Colonic mucosa (tissue), 4 donors: ENCODE measurements around the gene GLP1R. TPM values are rescaled to one million over a fixed set of nuclear protein-coding genes. Genes with fewer than 3 reads are reported as not detected.

Source experiments
- DNase-seq: peaks from one replicate; pipeline ENCODE4 v3.0.0-alpha.2; 2020
- H3K27ac ChIP-seq: fragments of 200-600 bp; one replicate; pipeline ENCODE4 v1.8.0; 2021
- H3K27me3 ChIP-seq: fragments of 200-600 bp; one replicate; pipeline ENCODE4 v1.8.0; 2021
- H3K36me3 ChIP-seq: fragments of 200-600 bp; one replicate; pipeline ENCODE4 v1.8.0; 2021
- H3K4me1 ChIP-seq: fragments of 200-600 bp; one replicate; pipeline ENCODE4 v1.8.0; 2021; ENCODE audit warnings: mild to moderate bottlenecking
- H3K4me3 ChIP-seq: fragments of 200-600 bp; one replicate; pipeline ENCODE4 v1.8.0; 2021
- H3K9ac ChIP-seq, 2 donors: one replicate each; pipeline ENCODE4 v1.7.0; 2013; ENCODE audit warnings: control low read depth in 2 of 2, low read depth in 2 of 2, low read length in 2 of 2
- H3K9me3 ChIP-seq: fragments of 200-600 bp; one replicate; pipeline ENCODE4 v1.8.0; 2021
- intact Hi-C: fragments of 100-400 bp; cut with DNase I; formaldehyde crosslinking; loops from one replicate; pipeline ENCODE4 v1.14.1; 2022
- total RNA-seq, 2 donors: library from RNA; stranded (reverse); fragmentation: NEBNext Ultra II Directional in 1 of 2; extraction: Animal tissue kit (Norgen Biotek cat#: 25700) in 1 of 2; gene quantifications; one replicate each; pipeline ENCODE4 v1.2.1, GENCODE V29; 2021
- TF ChIP-seq, protein P1 (sequence below): fragments of 200-600 bp; IDR thresholded peaks from one replicate; pipeline ENCODE4 v1.8.0; 2022; ENCODE audit warnings: antibody characterized with exemption, mild to moderate bottlenecking
- donor health status: healthy.
- donor health status: DM: no; HTN: no; CAD: no.
- donor health status: DM: no; HTN: no; CAD: no.

GLP1R gene
- total RNA-seq, 2 donors from 2014 or later = not detected

DNA sequence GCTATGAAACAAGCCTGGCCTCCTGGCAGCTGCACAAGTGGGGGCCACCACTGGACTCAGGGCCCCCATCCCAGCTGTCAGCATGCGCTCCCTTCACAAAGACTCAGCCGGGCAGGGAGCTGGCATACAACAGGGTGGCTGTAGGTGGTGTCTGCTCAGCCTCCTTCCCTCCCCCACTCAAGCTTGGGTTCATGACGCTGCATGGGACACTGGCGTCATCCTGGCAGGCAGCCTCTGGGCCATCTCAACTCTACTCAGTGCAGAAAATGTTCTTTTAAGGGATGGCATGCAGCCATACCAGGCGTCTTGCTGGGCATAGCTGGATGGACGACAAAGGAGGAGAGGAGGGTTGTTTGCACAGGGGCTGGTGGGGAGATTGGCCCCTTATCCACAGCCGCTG lies 35.9 kb downstream of the GLP1R start:
- no peak overlapping the region for H3K4me3 ChIP-seq
- H3K27me3 ChIP-seq = no peaks in the 10 kb centered on the region
- TF ChIP-seq, protein P1, sequence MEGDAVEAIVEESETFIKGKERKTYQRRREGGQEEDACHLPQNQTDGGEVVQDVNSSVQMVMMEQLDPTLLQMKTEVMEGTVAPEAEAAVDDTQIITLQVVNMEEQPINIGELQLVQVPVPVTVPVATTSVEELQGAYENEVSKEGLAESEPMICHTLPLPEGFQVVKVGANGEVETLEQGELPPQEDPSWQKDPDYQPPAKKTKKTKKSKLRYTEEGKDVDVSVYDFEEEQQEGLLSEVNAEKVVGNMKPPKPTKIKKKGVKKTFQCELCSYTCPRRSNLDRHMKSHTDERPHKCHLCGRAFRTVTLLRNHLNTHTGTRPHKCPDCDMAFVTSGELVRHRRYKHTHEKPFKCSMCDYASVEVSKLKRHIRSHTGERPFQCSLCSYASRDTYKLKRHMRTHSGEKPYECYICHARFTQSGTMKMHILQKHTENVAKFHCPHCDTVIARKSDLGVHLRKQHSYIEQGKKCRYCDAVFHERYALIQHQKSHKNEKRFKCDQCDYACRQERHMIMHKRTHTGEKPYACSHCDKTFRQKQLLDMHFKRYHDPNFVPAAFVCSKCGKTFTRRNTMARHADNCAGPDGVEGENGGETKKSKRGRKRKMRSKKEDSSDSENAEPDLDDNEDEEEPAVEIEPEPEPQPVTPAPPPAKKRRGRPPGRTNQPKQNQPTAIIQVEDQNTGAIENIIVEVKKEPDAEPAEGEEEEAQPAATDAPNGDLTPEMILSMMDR = no peak
- intact Hi-C loops = no loop called here
- H3K9ac ChIP-seq = no peak overlapping the region
- H3K4me1 ChIP-seq = no peaks in the 10 kb centered on the region
- no peaks in the 10 kb centered on the region for H3K9me3 ChIP-seq
- H3K27ac ChIP-seq = no peak overlapping the region
- H3K36me3 ChIP-seq = no peaks in the 10 kb centered on the region
- DNase-seq = no peak

DNA sequence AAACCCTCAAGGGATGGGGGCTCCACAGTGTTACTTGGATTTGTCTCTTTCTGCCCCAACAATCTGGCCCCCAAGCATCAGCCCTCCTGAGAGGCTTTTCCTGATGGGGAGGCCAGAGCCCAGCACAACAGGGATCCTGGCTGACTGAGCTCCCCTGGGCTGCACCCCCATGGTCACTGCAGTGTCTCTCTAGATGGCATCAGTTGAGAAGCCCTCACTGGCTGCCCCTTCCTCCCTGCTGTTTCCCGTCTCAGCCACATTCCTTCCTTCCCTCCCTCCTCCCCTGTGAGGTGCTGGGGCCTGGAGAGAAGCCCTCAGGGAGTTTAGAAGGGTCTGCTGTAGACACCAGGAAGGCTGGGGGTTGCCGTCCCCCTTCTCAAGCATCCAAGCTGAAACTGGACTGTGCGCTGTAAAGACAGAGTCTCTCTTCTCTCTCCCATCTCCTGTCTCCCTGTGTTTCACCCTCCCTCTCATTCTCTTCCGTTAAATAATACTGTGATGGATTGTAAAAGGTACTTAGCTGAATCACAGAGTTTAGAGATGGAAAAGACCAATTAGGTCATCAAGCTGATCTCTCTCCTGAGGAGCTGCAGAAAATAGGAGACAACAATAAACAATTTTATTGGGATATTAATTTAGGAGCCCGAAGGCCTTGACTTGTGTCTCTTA lies 36.7 kb downstream of the GLP1R start:
- intact Hi-C loops = no loop called here
- Histone ChIP-seq H3K9ac (no peak overlapping the region), H3K4me3 (no peak overlapping the region), H3K4me1 (no peaks in the 10 kb centered on the region), H3K9me3 (no peaks in the 10 kb centered on the region), H3K36me3 (no peaks in the 10 kb centered on the region), H3K27me3 (no peaks in the 10 kb centered on the region), H3K27ac (no peak overlapping the region)
- TF ChIP-seq, protein P1 = no peak
- DNase-seq = no peak

DNA sequence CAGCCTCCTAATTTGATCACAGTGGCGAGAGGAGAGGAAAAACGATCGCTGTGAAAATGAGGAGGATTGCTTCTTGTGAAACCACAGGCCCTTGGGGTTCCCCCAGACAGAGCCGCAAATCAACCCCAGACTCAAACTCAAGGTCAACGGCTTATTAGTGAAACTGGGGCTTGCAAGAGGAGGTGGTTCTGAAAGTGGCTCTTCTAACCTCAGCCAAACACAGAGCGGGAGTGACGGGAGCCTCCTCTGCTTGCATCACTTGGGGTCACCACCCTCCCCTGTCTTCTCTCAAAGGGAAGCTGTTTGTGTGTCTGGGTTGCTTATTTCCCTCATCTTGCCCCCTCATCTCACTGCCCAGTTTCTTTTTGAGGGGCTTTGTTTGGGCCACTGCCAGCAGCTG lies 37.7 kb downstream of the GLP1R start:
- Histone ChIP-seq H3K9ac (no peak overlapping the region), H3K4me1 (no peaks in the 10 kb centered on the region), H3K27ac (no peak overlapping the region), H3K27me3 (no peaks in the 10 kb centered on the region), H3K36me3 (no peaks in the 10 kb centered on the region), H3K4me3 (no peak overlapping the region), H3K9me3 (no peaks in the 10 kb centered on the region)
- intact Hi-C loops = no loop called here
- no peak for DNase-seq
- TF ChIP-seq, protein P1 = no peak

DNA sequence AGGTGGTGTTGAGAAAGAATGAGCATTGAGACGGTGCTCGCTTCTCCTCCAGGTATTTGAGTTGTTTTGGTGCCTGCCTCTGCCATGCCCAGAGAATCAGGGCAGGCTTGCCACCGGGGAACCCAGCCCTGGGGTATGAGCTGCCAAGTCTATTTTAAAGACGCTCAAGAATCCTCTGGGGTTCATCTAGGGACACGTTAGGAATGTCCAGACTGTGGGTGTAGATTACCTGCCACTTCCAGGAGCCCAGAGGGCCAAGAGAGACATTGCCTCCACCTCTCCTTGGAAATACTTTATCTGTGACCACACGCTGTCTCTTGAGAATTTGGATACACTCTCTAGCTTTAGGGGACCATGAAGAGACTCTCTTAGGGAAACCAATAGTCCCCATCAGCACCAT lies 38.1 kb downstream of the GLP1R start:
- TF ChIP-seq, protein P1 = no peak
- H3K9ac ChIP-seq = no peak overlapping the region
- DNase-seq = no peak
- no peak overlapping the region for H3K27ac ChIP-seq
- intact Hi-C loops = no loop called here
- H3K4me1 ChIP-seq = no peaks in the 10 kb centered on the region
- no peaks in the 10 kb centered on the region for H3K27me3 ChIP-seq
- no peaks in the 10 kb centered on the region for H3K9me3 ChIP-seq
- no peaks in the 10 kb centered on the region for H3K36me3 ChIP-seq
- no peak overlapping the region for H3K4me3 ChIP-seq

DNA sequence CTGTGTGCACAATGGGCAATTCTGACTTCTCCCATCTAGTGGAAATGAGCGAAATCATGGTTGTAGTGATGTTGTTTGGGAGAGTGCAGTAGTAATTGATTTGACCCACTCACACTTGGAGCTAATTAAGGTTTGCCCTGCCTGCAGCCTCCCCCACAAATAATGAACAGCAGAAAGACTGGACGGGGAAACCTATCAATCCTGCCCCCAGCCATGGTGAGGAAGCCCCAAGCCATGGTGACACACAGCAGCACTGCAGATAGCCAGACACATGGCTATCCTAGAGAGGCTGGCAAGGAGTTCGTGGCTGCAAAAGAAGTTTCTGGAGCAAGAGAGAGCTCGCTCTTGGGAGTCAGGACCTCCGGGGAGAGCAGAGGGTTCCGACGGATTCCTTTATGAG lies 38.6 kb downstream of the GLP1R start:
- no peaks in the 10 kb centered on the region for H3K4me1 ChIP-seq
- no peaks in the 10 kb centered on the region for H3K36me3 ChIP-seq
- no peaks in the 10 kb centered on the region for H3K27me3 ChIP-seq
- H3K4me3 ChIP-seq = no peak overlapping the region
- TF ChIP-seq, protein P1 = no peak
- H3K9me3 ChIP-seq = no peaks in the 10 kb centered on the region
- intact Hi-C loops = no loop called here
- no peak for DNase-seq
- H3K9ac ChIP-seq = no peak overlapping the region
- no peak overlapping the region for H3K27ac ChIP-seq
